GM18505 (cell line): Measurements from ENCODE around the gene SLC6A20.

ENCODE experiments used
- ATAC-seq: cut with Tn5 transposase; IDR thresholded peaks from one replicate; pipeline ENCODE4 v1.9.1; 2021; ENCODE audit not compliant: unreplicated experiment
- POLR2A ChIP-seq: IDR thresholded peaks from 4 replicates; pipeline ENCODE4 v1.6.1; 2011; ENCODE audit warnings: borderline replicate concordance; ENCODE audit not compliant: insufficient read depth, insufficient read length; ENCODE audit errors: extremely low read depth

The SLC6A20 gene, protein sequence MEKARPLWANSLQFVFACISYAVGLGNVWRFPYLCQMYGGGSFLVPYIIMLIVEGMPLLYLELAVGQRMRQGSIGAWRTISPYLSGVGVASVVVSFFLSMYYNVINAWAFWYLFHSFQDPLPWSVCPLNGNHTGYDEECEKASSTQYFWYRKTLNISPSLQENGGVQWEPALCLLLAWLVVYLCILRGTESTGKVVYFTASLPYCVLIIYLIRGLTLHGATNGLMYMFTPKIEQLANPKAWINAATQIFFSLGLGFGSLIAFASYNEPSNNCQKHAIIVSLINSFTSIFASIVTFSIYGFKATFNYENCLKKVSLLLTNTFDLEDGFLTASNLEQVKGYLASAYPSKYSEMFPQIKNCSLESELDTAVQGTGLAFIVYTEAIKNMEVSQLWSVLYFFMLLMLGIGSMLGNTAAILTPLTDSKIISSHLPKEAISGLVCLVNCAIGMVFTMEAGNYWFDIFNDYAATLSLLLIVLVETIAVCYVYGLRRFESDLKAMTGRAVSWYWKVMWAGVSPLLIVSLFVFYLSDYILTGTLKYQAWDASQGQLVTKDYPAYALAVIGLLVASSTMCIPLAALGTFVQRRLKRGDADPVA

DNA sequence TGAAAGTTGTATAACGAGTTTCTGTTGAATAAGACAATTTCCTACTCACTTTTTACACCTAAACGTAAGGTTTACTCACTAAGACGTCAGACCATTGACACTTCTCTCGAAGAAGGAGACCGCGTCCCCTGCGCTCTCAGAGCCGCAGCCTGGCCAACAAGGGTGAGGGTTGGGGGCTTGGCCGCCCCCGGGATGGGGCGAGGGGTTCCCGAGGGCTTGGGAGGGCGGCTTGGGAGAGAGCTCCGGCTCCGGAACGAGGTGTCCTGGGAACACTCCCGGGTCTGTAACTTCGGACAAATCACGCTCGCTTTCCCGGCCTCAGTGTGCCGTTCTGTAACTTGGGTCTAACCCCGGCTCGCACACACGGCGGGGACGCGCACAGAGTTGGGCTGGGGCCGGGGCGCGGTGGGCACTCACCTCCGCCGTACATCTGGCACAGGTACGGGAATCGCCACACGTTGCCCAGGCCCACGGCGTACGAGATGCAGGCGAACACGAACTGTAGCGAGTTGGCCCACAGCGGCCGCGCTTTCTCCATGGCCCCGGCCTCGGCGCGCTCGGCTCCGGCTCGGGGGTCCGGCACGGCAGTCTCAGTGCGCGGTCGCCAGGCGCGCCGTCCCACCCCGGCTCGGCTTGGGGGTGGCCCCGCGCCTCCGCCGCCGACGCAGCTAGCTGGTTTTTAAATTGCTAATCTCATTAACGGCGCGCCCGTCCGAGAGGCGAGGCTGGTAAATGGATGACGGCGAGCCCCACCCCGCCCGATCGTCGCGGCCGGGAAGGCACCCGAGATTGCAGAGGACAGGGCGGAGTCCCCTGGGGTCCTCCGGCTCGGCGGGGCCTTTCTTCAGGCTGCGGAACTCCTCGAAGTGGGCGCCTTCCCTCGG, at the start of gene SLC6A20:
Gene SLC6A20 (minus strand): TSS at position 655 of the 884 bp plus-strand sequence. CDS start 117 bp downstream, at position 538.
- TF ChIP-seq POLR2A = no peak
- no peak for ATAC-seq

DNA sequence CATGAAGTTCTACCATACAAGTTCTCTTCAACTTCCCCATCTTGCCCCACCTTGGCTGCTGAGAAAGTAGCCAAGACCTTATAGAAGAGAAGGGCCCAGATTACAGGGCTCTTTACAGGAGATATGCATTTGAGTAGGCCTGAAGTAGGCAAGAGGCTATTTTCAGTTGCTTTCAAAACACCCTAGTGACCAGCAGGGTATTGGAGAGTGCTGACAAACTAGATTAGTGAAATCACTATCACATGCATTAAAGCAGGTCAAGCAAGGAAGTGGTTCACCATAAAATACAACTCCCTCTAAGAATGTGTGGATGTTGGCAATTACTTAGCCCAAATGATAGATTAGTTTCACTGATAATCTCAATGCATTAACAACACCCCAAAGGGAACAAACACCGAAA, 48.3 kb upstream of the SLC6A20 start:
- no peak for ATAC-seq
- no peak for TF ChIP-seq POLR2A

DNA sequence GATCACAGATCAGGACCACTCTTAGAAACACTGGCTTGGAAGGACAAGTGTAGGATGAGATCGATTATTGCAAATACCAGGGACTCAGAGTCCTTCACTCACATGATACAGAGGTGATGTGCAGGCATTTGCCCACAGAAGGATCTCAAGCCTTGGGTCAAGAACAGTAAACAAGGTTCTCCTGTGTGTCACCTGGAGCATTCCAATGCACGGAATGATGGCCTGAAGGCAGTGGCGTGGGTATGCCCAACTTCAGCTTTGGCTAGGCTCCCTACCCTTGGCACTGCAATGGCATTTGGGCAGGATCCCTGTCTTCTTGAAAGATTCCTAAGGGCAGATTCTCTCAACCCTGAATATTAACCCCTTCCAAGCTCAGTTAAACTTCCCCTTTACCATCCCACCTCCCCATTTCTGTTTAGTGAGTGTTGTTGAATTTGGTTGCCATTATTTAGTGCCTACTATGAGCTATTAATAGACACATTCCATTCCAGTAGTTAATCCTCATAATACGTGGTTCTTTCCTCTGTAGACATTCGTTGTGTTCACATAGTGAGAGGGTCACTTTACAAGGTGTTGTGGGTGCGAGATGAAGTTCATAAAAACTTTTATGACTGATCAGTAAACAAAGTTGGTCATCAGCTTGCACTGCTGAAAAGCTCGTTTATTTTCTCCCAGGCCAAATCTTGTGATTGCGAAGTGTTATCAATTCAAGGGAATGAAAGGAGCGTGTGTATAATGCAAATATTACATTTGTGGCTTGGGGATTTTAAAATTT, 46.7 kb upstream of the SLC6A20 start:
- ATAC-seq = no peak
- no peak for TF ChIP-seq POLR2A

DNA sequence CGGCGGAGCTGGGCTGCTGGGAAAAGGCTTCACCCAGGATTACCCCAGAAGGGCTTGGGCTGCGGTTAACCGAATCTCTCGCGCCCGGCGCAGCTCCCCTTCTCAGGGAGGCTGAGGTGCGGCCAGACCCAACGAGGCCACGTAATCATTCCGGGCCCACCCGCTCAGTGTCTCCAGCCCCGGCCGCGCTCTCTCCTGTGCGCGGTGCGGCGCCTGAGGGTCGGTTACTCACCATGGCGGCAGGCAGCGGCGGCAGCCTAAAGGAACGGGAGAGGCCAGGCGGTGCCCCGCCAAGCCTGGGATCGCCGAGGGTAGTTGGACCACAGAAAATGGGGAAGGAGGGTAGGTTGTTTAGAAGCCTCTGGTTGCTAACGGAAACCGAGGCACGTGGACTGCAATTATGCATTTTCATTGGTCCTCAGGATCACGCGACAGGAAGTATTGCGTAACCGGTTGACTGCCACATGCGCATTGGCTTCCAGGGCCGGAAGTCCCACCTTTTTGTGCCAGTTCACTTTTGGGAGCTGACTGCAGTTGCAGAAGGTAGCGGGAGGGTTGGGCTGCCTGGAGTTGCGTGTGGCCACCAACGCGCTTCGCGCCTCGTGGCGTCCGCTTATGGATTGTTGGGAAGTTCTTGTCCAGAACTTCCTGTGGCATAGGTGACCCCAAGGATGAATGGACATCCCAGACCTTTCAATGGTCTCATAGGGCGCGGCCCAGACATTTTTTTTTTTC, 45.6 kb upstream of the SLC6A20 start, which contains the start of gene LZTFL1:
Gene LZTFL1 (minus strand): TSS at position 363 of the 735 bp plus-strand sequence. CDS start 128 bp downstream, at position 235.
- TF ChIP-seq POLR2A = peak; percentile 67
- peak; percentile 86 for ATAC-seq

DNA sequence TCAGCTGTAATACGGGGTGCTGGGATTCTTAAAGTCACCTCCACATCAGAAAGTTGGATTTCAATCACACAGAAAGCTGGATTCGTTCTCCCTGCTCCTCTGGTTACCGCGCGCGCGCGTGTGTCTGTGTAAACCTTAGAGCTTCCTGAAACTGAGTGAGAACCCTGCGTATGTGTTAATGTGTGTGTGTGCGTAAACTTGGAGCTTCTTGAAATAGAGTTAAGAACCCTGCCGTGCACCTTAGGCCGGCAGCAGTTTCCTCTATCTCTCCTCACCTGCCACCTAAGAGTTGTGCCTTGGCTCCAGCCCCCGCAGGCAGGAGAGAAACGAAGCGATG, 45.1 kb upstream of the SLC6A20 start:
- ATAC-seq = peak; percentile 25
- TF ChIP-seq POLR2A = no peak

DNA sequence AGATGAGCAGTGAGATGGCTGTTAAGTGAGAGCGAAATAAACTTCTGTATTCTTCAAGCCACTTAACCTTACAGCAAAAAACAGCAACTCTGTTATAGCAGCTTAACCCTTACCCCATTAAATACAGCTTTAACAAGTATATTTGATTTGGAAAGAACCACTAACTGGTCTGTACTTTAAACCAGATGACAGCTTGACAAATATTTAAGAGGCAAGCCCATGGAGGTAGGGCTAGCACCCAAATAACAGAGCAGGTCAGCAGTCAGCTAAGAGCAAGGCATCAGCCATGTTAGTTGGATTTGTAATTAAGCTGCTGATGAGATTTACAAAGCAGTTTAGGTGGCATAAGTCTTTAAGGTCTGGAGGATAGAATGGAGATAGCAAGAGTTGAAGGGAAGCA, 42.1 kb upstream of the SLC6A20 start:
- no peak for TF ChIP-seq POLR2A
- no peak for ATAC-seq

DNA sequence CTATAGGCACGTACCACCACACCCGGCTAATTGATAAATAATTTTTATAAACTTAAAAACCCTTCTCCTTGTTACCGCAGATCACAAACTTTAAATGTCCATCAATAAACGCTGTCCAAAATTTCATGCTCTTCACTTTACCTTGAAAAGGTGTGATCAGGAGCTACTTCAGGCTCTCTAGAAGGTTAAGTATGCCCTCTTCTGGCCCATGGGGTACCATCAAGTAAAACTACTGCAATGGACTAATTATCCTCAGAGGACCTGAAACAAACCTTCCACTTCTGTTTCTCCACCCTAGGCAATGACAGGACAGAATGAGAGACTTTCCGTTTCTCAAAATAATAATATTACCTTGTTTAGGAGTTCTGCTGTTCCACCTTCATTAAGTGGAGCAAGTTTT, 36.4 kb upstream of the SLC6A20 start:
- no peak for ATAC-seq
- TF ChIP-seq POLR2A = no peak

DNA sequence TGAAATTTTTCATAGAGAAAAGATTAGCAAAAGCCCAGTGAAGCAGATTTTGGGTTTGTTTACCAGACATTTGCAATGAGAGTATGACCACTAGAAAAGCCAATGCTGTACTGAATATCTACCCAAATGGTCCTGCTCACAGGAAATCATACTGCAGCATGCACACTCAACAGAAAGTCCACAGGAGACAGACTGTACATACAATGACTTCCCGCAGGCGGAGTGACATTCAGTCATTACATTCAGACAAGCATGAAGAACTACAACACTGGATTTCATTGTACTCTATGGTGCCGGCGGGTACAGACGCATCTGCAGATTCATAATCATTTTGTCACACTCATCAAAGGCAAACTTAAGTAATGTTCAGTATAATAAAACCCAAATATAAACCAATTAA, 33.8 kb upstream of the SLC6A20 start:
- ATAC-seq = no peak
- TF ChIP-seq POLR2A = no peak

DNA sequence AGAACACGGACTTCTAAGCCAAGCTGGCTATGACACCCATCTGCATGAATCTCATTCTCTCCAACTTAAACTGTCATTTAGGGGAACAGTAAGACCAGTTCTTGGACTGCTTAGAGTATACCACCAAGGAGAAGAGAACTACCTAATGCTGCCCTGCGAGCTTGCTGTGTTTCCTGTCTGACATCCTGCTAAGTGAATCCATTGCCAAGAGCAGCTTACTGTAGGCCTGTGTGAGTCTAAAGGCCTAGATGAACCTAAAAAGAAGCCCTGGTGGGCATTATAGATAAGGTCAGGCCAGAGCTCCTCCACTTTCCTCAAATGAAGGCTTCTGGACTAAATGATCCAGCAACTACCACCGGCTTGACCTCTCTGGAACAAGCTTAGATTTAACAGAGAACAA, 30.6 kb upstream of the SLC6A20 start:
- no peak for ATAC-seq
- TF ChIP-seq POLR2A = no peak

DNA sequence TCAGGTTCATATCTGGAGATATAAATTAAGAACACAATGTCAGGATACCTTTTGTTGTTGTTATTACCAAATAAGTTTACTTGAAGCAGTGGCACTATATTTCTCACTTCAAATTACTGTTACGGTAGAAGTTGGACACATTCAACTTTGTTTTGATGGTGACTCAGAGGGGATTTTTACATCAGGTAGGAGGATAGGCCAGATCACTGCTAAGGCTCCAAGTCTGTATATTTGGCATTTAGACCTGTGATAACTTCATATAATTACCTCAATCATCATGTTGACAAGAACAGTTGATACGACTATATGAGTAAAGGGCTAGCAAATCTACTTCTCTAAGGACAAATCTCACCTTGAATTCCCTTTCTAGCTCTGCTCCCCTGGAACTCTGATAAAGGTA, 30.0 kb upstream of the SLC6A20 start:
- ATAC-seq = no peak
- TF ChIP-seq POLR2A = no peak

DNA sequence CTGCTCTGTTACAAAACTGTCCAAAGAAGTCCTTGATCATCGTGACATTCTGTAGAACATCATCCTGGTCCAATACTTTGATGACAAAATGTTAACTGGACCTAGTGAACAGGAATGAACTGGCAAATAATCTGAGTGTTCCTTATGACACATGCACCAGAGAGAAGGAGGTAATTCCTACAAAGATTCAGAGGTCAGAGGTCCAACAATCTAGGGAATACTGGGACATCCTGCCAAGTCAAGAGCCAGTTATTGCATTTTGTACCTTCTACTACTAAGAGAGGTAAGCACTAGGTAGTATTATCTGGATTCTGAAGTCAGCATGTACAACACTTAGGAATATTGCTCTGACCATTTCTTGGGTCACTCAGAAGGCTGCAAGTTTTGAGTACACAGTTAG, 24.8 kb upstream of the SLC6A20 start:
- ATAC-seq = no peak
- TF ChIP-seq POLR2A = no peak

DNA sequence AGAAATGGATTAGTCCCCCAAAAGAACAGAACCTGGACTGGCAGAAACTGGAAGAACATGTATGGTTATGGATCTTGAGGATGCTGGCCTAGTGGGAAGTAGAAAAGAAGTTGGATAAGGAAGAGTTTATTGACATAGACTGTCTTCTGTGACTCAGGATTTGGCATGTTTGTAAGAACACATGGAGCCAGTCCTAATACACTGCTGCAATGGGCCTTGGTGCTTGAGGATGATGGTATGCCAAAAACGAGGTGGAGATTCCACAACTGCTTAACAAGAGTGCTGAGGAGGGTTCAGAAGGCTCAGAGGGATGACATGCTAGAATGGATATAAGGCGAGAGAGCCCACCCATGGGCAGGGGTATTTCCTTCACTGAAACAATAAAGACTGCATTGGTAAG, 23.2 kb upstream of the SLC6A20 start:
- no peak for ATAC-seq
- TF ChIP-seq POLR2A = no peak

DNA sequence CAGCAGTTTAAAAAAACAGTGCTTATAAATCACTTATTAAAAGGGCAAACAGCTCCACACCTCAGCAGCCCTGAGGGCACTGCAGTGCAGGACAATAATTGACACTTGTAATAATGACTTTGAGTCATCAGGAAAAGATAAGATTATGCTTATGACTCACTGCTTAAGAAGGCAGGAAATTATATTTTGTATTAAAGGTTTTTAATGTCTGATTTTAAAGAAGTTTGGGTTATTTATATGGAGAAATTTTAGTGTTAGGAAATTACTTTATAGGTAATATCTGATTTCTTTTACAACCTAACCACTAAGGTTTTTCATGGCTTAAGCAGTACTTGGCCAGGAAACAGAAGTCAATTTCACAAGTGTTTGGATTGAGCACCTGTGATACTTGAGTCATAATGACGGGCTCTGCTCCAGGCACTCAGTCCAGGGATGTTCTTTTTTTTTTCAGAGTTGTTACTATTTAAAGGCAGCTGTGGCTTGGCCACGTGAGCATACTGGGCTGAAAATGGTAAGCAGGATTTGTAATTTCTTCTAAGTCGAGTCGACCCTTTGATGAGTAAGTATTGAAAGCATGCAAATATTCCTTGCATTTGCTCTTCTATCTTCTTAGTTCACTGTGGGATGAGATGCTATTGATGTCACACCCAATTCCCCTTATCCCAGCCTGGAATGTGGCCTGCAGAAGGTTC, 21.6 kb upstream of the SLC6A20 start:
- no peak for TF ChIP-seq POLR2A
- ATAC-seq = no peak
